ENCODE measurements around the gene TFAP2B.

Gene TFAP2B

GRCh38 chr6:50889497-50889896 lies 70.8 kb downstream of the TFAP2B start:
- Histone ChIP-seq H3K4me1 (ENCODE audit: control insufficient read depth, insufficient read depth, low read length) (0 out of 2 replicates have a peak, but pooled peaks cover 8% of the 10 kb centered on the region), H3K27me3 (ENCODE audit: control insufficient read depth, insufficient read depth, low read length) (no peaks in the 10 kb centered on the region), H3K4me3 (ENCODE audit: low read depth, low read length) (no peak overlapping the region), H3K36me3 (ENCODE audit: control insufficient read depth, insufficient read depth, low read length) (no peaks in the 10 kb centered on the region), H3K27ac (ENCODE audit: low read depth, low read length) (no peak overlapping the region), H3K9me3 (ENCODE audit: control insufficient read depth, insufficient read depth, low read length) (no peaks in the 10 kb centered on the region), H3K9ac (ENCODE audit: low read depth, low read length) (no peak overlapping the region)

- Histone ChIP-seq H3K27ac (ENCODE audit: low read depth, low read length) (no peak overlapping the region), H3K4me3 (ENCODE audit: low read depth, low read length) (no peak overlapping the region), H3K9ac (ENCODE audit: low read depth, low read length) (no peak overlapping the region), H3K36me3 (ENCODE audit: control insufficient read depth, insufficient read depth, low read length) (no peaks in the 10 kb centered on the region), H3K4me1 (ENCODE audit: control insufficient read depth, insufficient read depth, low read length) (0 out of 2 replicates have a peak, but pooled peaks cover 8% of the 10 kb centered on the region), H3K27me3 (ENCODE audit: control insufficient read depth, insufficient read depth, low read length) (no peaks in the 10 kb centered on the region), H3K9me3 (ENCODE audit: control insufficient read depth, insufficient read depth, low read length) (no peaks in the 10 kb centered on the region)
These were observed 71.3 kb downstream of the TFAP2B start for GRCh38 chr6:50889935-50890334.

- Histone ChIP-seq H3K9me3 (ENCODE audit: control insufficient read depth, insufficient read depth, low read length) (no peaks in the 10 kb centered on the region), H3K4me3 (ENCODE audit: low read depth, low read length) (no peak overlapping the region), H3K9ac (ENCODE audit: low read depth, low read length) (no peak overlapping the region), H3K27me3 (ENCODE audit: control insufficient read depth, insufficient read depth, low read length) (no peaks in the 10 kb centered on the region), H3K4me1 (ENCODE audit: control insufficient read depth, insufficient read depth, low read length) (0 out of 2 replicates have a peak, but pooled peaks cover 8% of the 10 kb centered on the region), H3K36me3 (ENCODE audit: control insufficient read depth, insufficient read depth, low read length) (no peaks in the 10 kb centered on the region), H3K27ac (ENCODE audit: low read depth, low read length) (no peak overlapping the region)
These were observed 71.9 kb downstream of the TFAP2B start for GRCh38 chr6:50890579-50890978.

- no peak overlapping the region for H3K4me3 ChIP-seq (ENCODE audit: low read depth, low read length)
- no peak overlapping the region for H3K27ac ChIP-seq (ENCODE audit: low read depth, low read length)
- 0 out of 2 replicates have a peak, but pooled peaks cover 8% of the 10 kb centered on the region for H3K4me1 ChIP-seq (ENCODE audit: control insufficient read depth, insufficient read depth, low read length)
- no peak overlapping the region for H3K9ac ChIP-seq (ENCODE audit: low read depth, low read length)
- H3K27me3 ChIP-seq (ENCODE audit: control insufficient read depth, insufficient read depth, low read length), result no peaks in the 10 kb centered on the region
- no peaks in the 10 kb centered on the region for H3K36me3 ChIP-seq (ENCODE audit: control insufficient read depth, insufficient read depth, low read length)
- no peaks in the 10 kb centered on the region for H3K9me3 ChIP-seq (ENCODE audit: control insufficient read depth, insufficient read depth, low read length)
These were observed 72.6 kb downstream of the TFAP2B start for GRCh38 chr6:50891290-50891689.

Measured in HUES48 (cell line).